Measurements from ENCODE around the gene CFL2. TPM values are rescaled to one million over a fixed set of nuclear protein-coding genes. Genes with fewer than 3 reads are reported as not detected.

Gene CFL2
- total RNA-seq: 52.4 to 57.8 TPM (median 54.0 TPM) in 3 replicates

GRCh38 chr14:34714320-34715126 is at the start of gene CFL2:
Gene CFL2 (minus strand): TSS chr14:34714593. CDS start chr14:34714540, 53 bp downstream.
- Mint-ChIP-seq H3K36me3 (no peaks in the 10 kb centered on the region), H3K27ac (peak within 1 kb of the TSS; percentile 86), H3K9me3 (no peaks in the 10 kb centered on the region), H3K27me3 (ENCODE audit: low read depth) (no peaks in the 10 kb centered on the region), H3K4me3 (peak within 1 kb of the TSS; percentile 88), H3K4me1 (peaks cover 42% of the 10 kb centered on the region)
- DNase-seq (ENCODE audit: low spot score in 2 of 2, unreplicated experiment in 2 of 2): peak; percentile 62 to 75
- TF ChIP-seq, protein P1, sequence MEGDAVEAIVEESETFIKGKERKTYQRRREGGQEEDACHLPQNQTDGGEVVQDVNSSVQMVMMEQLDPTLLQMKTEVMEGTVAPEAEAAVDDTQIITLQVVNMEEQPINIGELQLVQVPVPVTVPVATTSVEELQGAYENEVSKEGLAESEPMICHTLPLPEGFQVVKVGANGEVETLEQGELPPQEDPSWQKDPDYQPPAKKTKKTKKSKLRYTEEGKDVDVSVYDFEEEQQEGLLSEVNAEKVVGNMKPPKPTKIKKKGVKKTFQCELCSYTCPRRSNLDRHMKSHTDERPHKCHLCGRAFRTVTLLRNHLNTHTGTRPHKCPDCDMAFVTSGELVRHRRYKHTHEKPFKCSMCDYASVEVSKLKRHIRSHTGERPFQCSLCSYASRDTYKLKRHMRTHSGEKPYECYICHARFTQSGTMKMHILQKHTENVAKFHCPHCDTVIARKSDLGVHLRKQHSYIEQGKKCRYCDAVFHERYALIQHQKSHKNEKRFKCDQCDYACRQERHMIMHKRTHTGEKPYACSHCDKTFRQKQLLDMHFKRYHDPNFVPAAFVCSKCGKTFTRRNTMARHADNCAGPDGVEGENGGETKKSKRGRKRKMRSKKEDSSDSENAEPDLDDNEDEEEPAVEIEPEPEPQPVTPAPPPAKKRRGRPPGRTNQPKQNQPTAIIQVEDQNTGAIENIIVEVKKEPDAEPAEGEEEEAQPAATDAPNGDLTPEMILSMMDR (IDR thresholded peaks at IDR 0.05; ENCODE audit: unreplicated experiment): no peak

- Mint-ChIP-seq H3K27me3 (ENCODE audit: low read depth) (no peaks in the 10 kb centered on the region), H3K4me1 (no peaks in the 10 kb centered on the region), H3K27ac (no peak overlapping the region), H3K36me3 (peaks cover 25% of the 10 kb centered on the region), H3K4me3 (no peak overlapping the region), H3K9me3 (no peaks in the 10 kb centered on the region)
- DNase-seq (ENCODE audit: low spot score in 2 of 2, unreplicated experiment in 2 of 2): no peak
- TF ChIP-seq, protein P1 (IDR thresholded peaks at IDR 0.05; ENCODE audit: unreplicated experiment): no peak
Observed at GRCh38 chr14:34755215-34755614, 40.8 kb upstream of the CFL2 start.

DNA sequence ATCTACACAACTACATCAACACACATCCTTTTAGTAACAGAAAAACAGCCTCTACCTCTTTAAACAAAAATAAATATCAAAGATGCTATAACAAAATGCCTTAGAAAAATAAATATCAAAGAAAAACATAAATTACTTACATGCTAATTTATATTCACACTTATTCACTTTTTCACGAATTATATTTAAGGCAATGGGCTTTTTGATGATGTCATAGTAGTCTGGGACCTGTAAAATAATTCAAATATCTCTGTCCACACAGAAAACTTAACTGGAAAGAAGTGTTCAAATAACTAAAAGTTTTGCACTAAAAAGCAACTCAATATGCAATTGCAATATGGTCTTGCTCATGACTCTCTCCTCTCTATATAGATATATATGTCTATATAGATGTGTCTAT is 40.3 kb upstream of the CFL2 start:
- no peak overlapping the region for H3K27ac Mint-ChIP-seq
- TF ChIP-seq, protein P1 (IDR thresholded peaks at IDR 0.05; ENCODE audit: unreplicated experiment): no peak
- H3K4me1 Mint-ChIP-seq: no peaks in the 10 kb centered on the region
- no peak for DNase-seq (ENCODE audit: low spot score in 2 of 2, unreplicated experiment in 2 of 2)
- no peaks in the 10 kb centered on the region for H3K27me3 Mint-ChIP-seq (ENCODE audit: low read depth)
- H3K4me3 Mint-ChIP-seq: no peak overlapping the region
- H3K36me3 Mint-ChIP-seq: peaks cover 24% of the 10 kb centered on the region
- no peaks in the 10 kb centered on the region for H3K9me3 Mint-ChIP-seq

GRCh38 chr14:34750670-34751069 is 36.3 kb upstream of the CFL2 start:
- Mint-ChIP-seq H3K27ac (no peak overlapping the region), H3K4me3 (no peak overlapping the region), H3K27me3 (ENCODE audit: low read depth) (no peaks in the 10 kb centered on the region), H3K4me1 (peaks cover 4% of the 10 kb centered on the region), H3K9me3 (no peaks in the 10 kb centered on the region), H3K36me3 (peaks cover 14% of the 10 kb centered on the region)
- TF ChIP-seq, protein P1 (IDR thresholded peaks at IDR 0.05; ENCODE audit: unreplicated experiment): no peak
- no peak for DNase-seq (ENCODE audit: low spot score in 2 of 2, unreplicated experiment in 2 of 2)

DNA sequence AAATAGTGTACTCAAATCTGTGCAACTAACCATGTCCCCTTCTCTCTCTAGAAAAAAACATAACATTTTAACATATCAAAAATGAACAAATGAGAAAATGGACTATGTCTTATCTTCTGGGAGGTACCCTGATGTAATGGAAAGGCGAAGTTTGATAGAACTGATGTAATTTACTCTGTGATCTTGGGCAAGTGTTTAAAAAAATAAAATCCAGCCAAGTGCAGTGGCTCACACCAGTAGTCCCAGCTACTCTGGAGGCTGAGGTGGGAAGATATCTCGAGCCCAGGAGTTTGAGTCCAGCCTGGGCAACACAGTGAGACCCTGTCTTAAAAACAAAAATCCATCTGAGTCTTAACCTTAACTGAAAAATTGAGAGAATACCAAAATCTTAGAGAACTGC is 35.8 kb upstream of the CFL2 start:
- Mint-ChIP-seq H3K4me3 (no peak overlapping the region), H3K27ac (peak overlapping the region; percentile 68), H3K9me3 (no peaks in the 10 kb centered on the region), H3K4me1 (peaks cover 4% of the 10 kb centered on the region), H3K27me3 (ENCODE audit: low read depth) (no peaks in the 10 kb centered on the region), H3K36me3 (peaks cover 11% of the 10 kb centered on the region)
- TF ChIP-seq, protein P1 (IDR thresholded peaks at IDR 0.05; ENCODE audit: unreplicated experiment): no peak
- no peak for DNase-seq (ENCODE audit: low spot score in 2 of 2, unreplicated experiment in 2 of 2)

All from mesothelial cell of epicardium (in vitro differentiated cells).